Calu3 (cell line): Measurements from ENCODE around the gene CAPN2. TPM values are rescaled to one million over a fixed set of nuclear protein-coding genes. Genes with fewer than 3 reads are reported as not detected.

Experiments
- BruUV-seq: library from RNA; stranded (reverse); fragments of 400-500 nt; replicated peaks from 2 replicates; lab custom pipeline; 2021; lab: Mats Ljungman, UMichigan
- CTCF ChIA-PET: fragments of 300-600 bp; sonication (Branson Sonifier 250); formaldehyde crosslinking; loops from one replicate; lab custom pipeline; 2022; ENCODE audit warnings: antibody characterized with exemption; lab: Charles Lee
- DNase-seq: peaks from one replicate; pipeline ENCODE4 v3.0.0; 2022
- H3K27ac Mint-ChIP-seq: one replicate; pipeline ENCODE4 v1.8.0; 2022; ENCODE audit warnings: mixed read lengths; ENCODE audit not compliant: unreplicated experiment
- H3K27me3 Mint-ChIP-seq: one replicate; pipeline ENCODE4 v1.8.0; 2022; ENCODE audit warnings: mixed read lengths; ENCODE audit not compliant: unreplicated experiment
- H3K36me3 Mint-ChIP-seq: one replicate; pipeline ENCODE4 v1.8.0; 2022; ENCODE audit warnings: mild to moderate bottlenecking, moderate library complexity, mixed read lengths; ENCODE audit not compliant: insufficient read depth, unreplicated experiment
- H3K4me1 Mint-ChIP-seq: one replicate; pipeline ENCODE4 v1.8.0; 2022; ENCODE audit warnings: mild to moderate bottlenecking, low read depth, mixed read lengths; ENCODE audit not compliant: unreplicated experiment
- H3K4me3 Mint-ChIP-seq: one replicate; pipeline ENCODE4 v1.8.0; 2022; ENCODE audit warnings: mild to moderate bottlenecking, low read depth, moderate library complexity, mixed read lengths; ENCODE audit not compliant: unreplicated experiment
- H3K9me3 Mint-ChIP-seq: one replicate; pipeline ENCODE4 v1.8.0; 2022; ENCODE audit warnings: low read depth, mixed read lengths; ENCODE audit not compliant: unreplicated experiment
- CTCF ChIP-seq: fragments of 200-600 bp; IDR thresholded peaks from one replicate; pipeline ENCODE4 v1.8.0; 2022; ENCODE audit warnings: antibody characterized with exemption; ENCODE audit not compliant: unreplicated experiment
- intact Hi-C: fragments of 100-400 bp; cut with micrococcal nuclease; formaldehyde crosslinking; loops from one replicate; pipeline ENCODE4 v1.10.0; 2022; ENCODE audit not compliant: unreplicated experiment
- total RNA-seq: library from RNA; stranded (reverse); gene quantifications from 2 replicates; pipeline ENCODE4 v1.2.3, GENCODE V29; 2022

Gene CAPN2
- total RNA-seq, 1 experiment from 2014 or later = 266 TPM

DNA sequence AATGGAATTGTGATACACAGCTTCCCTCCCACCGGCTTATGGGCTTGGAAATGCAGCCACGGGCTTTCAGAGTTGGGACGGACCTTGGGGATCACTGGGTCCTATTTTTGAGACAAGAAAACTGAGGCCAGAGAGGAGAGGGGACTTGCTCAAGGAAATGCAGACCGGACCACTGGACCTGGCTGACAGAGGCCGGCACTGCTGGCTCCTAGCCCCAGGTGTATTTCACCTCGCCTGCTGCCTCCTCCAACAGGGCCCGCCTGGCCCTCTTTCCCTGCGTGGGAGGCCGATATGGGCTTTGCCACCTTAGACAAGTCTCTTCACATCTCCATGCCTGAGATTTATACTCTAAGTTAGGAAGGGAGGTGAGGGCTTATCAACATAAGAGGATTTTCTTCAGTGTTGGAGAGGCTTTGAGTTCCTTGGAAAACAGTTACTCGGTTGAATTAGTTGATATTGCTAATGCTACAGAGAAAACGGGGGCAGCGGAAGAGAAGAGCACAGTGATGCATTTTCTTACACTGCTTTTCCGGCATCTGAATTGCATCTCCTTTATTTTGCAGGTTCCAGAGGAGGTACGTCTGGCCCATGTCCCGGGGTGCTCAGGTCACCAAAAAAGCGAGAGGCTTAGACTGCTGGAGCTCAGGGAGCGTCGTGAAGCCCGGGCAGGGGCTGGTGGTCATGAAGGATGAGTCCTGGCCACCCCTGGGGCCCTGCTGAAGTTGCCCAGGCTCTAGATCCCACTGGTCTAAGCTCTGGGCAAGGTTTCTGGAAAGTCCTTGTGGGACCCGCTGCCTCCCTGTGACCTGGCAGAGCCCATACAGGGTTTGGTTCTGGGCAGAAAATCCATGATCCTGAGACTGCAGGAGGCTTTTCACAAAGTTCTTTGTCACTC lies 44.7 kb downstream of the CAPN2 start:
- Mint-ChIP-seq H3K36me3 (peaks cover 86% of the 10 kb centered on the region), H3K27ac (peak overlapping the region; percentile 7), H3K27me3 (no peaks in the 10 kb centered on the region), H3K4me3 (no peak overlapping the region), H3K4me1 (no peaks in the 10 kb centered on the region), H3K9me3 (no peaks in the 10 kb centered on the region)
- TF ChIP-seq CTCF = no peak
- CTCF ChIA-PET = interaction anchor here (0.6 kb wide), 1 partner anchor 1036 kb away, joined by 3 read pairs; no protein-coding TSS in a partner anchor
- intact Hi-C loops = no loop called here
- no TSS peak for BruUV-seq
- DNase-seq = no peak

DNA sequence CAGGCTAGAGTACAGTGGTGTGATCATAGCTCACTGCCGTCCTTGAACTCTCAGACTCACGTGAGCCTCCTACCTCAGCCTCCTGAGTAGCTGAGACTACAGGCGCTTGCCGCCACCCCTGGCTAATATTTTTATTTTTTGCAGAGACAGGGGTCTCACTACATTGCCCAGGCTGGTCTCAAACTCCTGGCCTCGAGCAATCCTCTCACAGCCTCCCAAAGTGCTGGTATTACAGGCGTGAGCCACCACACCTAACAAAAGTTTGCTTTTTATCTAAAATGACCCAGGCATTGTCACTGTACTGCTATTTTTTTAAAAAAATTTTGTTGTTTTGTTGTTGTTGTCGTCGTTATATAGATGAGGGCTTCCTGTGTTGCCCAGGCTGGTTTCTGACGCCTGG lies 46.4 kb downstream of the CAPN2 start:
- BruUV-seq = no TSS peak
- Mint-ChIP-seq H3K27me3 (no peaks in the 10 kb centered on the region), H3K9me3 (no peaks in the 10 kb centered on the region), H3K36me3 (peaks cover 90% of the 10 kb centered on the region), H3K4me3 (no peak overlapping the region), H3K4me1 (no peaks in the 10 kb centered on the region), H3K27ac (no peak overlapping the region)
- TF ChIP-seq CTCF = no peak
- intact Hi-C loops = no loop called here
- DNase-seq = no peak
- CTCF ChIA-PET = interaction anchor here (1.0 kb wide), 1 partner anchor 640 kb away, joined by 3 read pairs; no protein-coding TSS in a partner anchor

GRCh38 chr1:223759273-223759672 lies 46.9 kb downstream of the CAPN2 start:
- no peak overlapping the region for H3K27ac Mint-ChIP-seq
- no peaks in the 10 kb centered on the region for H3K4me1 Mint-ChIP-seq
- no peaks in the 10 kb centered on the region for H3K9me3 Mint-ChIP-seq
- CTCF ChIA-PET = no interaction called here
- TF ChIP-seq CTCF = no peak
- H3K4me3 Mint-ChIP-seq = no peak overlapping the region
- no TSS peak for BruUV-seq
- intact Hi-C loops = no loop called here
- no peak for DNase-seq
- peaks cover 90% of the 10 kb centered on the region for H3K36me3 Mint-ChIP-seq
- H3K27me3 Mint-ChIP-seq = no peaks in the 10 kb centered on the region

DNA sequence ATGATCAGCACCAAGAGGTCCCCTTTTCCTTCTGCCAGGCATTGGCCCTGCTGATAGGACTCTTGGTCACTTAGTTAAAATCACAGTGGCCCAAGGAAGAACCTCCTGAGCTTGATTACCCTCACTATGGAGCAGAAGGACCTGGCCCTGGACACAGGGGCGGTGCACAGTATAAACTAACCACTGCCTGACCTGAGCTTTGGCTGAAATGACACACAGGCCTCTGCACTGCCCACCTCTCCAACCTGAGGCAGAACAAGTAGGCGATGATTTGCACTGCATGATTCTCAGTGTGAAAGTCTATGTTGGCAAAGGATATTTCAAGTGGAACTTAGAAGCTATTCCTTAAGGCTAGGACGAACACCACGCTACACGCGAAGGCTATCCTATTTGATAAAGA lies 48.5 kb downstream of the CAPN2 start:
- no TSS peak for BruUV-seq
- peak overlapping the region; percentile 28 for H3K27ac Mint-ChIP-seq
- peaks cover 3% of the 10 kb centered on the region for H3K4me1 Mint-ChIP-seq
- intact Hi-C loops = no loop called here
- H3K9me3 Mint-ChIP-seq = no peaks in the 10 kb centered on the region
- H3K36me3 Mint-ChIP-seq = peaks cover 93% of the 10 kb centered on the region
- H3K4me3 Mint-ChIP-seq = no peak overlapping the region
- no peak for DNase-seq
- CTCF ChIA-PET = interaction anchor here (1.1 kb wide), 1 partner anchor 49 kb away, joined by 3 read pairs; no protein-coding TSS in a partner anchor
- H3K27me3 Mint-ChIP-seq = no peaks in the 10 kb centered on the region
- TF ChIP-seq CTCF = no peak
